Activated naive CD4-positive, alpha-beta T cell treated with Interleukin-2 at 50 U/mL for 16 hours (primary cell): ENCODE measurements around the gene MT1H.

Source experiments
- DNase-seq: peaks from one replicate; pipeline ENCODE4 v3.0.0-alpha.2; 2020

Gene MT1H

DNA sequence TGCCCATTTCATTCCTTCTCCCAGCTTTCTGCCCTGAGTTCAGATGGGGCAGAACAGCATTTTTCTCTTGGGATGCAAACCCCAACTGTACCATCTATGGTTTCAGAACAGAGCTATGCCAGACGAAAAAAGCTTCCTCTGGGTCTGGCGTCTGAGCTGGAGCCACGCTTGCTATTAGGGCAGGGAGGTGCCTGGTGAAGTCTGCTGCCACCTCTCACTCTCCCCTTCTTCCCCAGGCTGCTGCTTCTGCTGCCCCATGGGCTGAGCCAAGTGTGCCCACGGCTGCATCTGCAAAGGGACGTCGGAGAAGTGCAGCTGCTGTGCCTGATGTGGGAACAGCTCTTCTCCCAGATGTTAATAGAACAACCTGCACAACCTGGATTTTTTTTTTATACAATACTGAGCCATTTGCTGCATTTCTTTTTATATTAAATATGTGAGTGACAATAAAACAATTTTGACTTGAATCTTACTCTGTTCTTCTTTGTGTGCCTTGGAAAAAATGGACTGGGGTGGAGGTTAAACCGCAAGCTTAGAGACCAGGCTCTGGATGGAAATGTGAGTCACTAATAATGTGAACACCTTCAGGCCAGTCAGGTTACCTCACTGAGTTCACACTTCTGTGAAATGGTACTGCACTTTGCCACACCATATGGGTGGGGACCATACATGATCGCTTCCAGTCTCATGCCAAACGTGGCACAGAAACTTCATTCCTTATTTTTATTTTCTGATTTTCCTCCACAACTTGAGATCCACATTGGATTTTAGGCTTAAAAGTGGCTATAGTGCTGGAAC lies 32.8 kb upstream of the MT1H start:
- no peak for DNase-seq

DNA sequence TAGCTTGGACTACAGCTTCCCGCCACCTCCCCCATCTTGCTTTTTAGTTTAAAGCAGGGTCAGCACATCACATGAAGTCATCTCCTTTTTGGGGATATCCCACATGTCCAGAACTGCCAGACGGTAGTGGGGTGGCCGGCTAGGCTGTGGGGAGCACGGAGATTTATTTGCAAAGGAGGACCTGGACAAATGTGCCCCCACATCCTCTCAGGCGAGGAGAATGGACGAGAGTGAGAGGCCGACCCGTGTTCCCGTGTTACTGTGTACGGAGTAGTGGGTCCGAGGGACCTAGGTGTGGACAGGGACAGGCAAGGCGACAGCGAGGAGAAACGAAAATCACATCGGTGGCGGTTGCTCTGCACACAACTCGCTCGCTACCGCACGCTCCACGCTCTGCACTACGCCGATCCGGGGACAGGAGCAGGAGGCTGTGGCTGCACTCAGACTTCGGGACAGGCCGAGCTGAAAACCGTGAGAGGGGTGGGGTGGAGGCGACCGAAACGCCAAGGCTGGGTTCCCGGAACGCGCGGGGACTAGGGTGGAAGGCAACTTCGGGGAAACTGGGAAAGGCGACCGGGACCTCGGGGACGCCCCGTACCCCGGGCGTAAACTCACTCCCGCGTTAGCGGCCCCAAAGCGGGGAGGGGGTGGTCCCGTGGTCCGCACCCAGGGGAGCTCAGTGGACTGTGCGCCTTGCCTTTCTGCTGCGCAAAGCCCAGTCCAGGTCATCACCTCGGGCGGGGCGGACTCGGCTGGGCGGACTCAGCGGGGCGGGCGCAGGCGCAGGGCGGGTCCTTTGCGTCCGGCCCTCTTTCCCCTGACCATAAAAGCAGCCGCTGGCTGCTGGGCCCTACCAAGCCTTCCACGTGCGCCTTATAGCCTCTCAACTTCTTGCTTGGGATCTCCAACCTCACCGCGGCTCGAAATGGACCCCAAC lies 31.5 kb upstream of the MT1H start, which contains the start of gene MT1A:
Gene MT1A (plus strand): TSS at position 853 of the 937 bp plus-strand sequence. CDS start 73 bp downstream, at position 926.
- no peak for DNase-seq

DNA sequence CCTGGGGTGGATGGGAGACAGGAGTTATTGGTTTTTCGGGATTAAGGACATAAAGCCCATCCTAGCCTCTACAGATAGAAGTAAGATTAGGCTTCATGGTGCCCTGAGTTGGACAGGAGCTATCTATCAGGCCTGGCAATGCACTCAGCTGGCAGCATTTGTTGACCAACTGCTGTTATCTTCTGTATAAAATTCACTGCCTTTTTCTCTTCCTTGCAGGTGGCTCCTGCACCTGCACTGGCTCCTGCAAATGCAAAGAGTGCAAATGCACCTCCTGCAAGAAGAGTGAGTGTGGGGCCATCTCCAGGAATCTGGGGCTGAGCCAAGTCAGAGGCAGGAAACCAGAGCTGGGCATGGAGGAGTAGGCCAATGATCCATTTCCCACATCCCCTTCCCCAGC lies 30.6 kb upstream of the MT1H start:
- no peak for DNase-seq

DNA sequence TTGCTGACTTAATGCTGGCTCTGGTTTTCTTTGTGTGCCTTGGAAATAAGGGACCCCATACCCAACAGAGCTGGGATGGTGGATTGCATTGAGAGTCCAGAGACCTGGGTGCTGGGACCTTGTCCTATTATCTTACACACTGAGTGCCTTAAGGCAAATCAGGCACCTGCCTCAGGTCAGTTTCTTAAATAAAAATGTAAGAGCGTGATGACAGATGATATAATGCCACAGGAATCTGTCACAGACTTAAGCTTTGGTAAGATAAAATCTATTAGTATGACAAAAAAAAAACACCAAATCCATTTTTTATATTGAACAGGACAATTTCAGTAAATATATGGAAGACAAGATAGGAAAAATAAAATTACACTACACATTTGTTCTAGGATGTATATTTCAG lies 29.5 kb upstream of the MT1H start:
- no peak for DNase-seq

DNA sequence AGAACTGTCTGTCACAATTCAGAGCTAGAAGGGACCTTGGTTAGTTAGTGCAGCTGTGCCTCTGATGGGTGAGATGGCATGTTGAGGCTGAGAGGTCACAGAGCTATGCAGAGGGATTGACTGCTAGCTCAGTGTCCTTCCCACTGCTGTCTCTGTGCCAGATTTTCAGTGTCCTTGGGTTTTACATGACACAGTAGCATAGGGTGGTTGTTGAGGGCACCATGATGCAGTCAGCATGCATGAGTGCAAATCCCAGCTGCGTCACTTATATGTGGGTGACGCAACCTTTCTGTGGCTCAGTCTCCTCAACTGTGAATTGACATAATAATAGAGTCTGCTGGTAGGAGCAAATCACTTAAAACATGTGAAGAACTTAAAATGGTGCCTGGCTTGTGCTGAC lies 28.4 kb upstream of the MT1H start:
- DNase-seq = no peak

DNA sequence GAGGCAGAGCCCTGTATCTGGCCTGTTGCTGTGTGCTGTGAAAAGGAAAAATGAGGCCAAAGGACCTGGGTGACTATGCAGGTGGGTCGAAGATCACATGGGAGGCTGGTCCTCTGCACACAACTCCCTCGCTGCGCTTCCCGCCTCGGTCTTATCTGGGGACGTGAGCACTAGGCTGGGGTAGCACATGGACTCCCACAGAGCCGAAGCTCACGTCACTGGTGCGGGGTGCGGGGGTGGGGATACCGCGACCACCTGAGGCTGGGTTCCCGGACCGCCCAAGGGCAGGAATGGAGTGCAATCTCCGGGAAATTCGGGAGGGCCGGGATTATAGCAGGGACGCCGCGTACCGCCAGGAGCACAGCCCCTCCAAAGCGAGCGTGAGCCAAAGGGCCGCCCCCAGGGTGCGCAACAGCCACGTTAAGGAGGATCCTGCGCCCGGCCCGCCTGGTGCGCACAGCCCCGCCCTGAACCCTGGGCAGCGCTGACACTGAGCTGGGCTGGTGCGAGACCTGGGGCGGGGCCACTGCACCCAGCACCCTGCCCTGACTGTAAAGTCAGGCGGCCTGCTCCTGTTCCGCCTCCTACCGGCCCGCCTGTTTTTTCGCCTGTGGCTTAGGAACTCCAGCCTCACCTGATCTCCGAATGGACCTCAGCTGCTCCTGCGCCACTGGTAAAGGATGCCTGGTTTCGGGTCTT lies 26.4 kb upstream of the MT1H start:
- DNase-seq = peak; percentile 82

DNA sequence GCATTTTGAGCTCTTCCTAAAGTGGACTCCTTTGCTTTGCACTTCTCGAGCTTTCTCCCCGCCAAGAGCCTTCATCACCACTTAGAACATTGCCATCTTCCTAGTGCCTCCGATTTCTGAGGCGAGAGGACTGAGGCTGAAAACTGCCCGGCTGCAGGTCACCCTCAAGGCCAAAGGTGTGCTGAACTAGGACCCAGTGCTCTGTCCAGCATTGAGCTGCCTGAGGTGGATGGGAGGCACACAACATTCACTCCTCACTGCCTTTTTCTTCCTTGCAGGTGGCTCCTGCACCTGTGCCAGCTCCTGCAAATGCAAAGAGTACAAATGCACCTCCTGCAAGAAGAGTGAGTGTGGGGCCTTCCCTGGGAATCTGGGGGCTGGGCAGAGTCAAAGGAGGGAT lies 25.8 kb upstream of the MT1H start:
- DNase-seq = no peak

DNA sequence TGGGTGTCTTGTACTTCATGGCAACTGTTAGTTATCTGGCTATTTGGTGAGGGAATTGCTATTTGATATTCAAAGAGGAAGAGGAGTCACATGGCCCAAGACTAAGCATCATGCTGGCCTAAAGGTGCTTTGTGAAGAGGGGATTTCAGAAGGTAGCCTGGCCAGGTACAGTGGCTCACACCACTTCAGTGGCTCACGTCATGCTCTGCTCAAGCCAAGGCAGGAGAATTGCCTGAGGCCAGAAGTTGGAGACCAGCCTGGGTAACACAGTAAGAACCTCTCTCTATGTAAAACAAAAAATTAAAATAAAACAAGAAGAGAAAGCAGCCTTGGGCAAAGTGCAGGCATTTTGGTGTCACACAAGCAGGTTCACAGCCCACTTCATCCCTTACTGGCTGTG lies 24.3 kb upstream of the MT1H start:
- DNase-seq = no peak

DNA sequence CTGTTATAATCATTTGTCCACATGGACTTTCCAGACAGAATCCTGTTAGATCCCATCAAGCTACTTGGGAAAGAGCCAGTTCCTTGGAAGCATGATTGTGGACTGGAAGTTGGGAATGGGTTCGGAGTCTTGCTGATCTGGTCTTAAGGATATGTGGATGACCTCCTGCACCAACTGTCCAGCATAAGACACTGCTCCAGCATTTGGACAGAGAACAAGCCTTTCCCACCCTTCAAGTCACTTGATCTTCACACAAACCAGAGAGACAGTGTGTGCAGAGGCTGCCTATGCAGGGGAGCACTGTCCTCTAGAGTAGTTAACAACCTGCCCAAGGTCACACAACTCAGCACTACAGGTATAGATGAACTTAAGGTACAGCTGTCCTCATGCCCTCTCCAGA lies 23.8 kb upstream of the MT1H start:
- DNase-seq = no peak

DNA sequence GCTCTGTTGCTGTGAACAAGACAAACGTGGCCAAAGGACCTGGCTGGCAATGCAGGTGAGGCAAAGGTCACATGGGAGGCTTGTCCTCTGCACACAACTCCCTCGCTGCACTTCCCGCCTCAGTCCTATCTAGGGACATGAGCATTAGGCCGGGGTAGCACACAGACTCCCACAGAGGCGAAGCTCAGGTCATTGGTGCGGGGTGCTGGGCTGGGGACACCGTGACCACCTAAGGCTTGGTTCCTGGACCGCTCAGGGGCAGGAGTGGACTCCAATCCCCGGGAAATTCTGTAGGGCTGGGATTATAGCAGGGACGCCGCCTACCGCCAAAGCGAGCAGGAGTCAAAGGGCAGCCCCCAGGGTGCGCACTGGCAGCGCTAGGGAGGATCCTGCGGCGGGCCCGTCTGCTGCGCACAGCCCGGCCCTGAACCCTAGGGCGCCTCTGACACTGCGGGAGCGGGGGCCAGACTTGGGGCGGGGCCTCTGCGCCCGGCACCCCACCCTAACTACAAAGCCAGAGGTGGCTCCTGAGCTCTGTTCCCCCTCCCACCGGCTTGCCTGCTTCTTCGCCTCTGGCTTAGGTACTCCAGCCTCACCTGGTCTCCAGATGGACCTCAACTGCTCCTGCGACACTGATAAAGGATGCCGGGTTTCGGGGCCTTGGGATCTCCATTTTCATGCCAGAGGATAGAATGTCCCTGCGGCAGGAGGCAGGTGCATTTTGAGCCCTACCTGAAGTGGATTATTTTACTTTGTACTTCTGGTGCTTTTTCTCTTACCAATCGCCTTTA lies 21.8 kb upstream of the MT1H start:
- no peak for DNase-seq

DNA sequence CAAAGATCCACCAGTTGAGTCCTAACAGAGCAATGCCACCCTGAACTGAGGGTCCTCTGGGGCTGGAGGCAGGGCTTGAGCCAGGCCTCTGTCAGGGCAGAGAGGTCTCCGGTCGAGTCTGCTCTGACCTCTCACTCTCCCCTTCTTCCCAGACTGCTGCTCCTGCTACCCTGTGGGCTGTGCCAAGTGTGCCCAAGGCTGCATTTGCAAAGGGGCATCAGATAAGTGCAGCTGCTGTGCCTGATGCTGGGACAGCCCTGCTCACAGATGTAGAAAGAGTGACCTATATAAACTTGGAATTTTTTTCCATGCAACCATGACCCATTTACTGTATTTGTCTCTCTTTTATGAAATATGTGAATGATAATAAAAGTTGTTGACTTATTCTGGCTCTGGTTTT lies 20.3 kb upstream of the MT1H start:
- DNase-seq = no peak

DNA sequence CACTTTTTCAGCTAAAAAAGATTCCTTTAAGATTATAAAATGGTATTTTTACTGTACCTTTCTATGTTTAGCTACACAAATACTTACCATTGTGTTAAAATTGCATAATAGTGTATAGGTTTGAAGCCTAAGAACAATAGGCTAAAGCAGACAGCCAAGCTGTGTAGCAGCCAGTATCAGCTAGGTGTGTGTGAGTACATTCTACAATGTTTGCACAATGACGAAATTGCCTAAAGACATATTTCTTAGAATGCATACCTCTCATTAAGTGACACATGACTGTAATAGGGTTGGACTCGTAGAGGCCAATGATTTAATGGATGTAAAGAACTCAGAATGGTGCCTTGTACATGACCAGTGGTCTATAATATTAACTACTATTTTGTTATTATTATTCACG lies 19.8 kb upstream of the MT1H start:
- DNase-seq = no peak

DNA sequence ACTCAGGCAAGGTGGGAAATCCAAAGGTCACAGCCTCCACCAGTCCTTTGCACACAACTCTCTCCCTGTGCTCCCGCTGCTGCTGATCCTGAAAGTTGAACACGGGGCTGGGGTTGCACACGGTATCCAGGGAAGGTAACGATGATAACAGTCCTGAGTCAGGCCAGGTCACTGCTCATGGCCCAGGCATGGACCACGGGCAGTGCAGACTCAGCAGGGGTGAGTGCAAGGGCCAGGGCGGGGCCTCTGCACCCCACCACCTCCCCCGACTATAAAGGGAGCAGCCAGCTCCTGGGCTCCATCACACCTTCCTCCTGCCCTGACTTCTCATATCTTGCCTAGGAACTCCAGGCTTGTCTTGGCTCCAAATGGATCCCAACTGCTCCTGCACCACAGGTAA lies 18.0 kb upstream of the MT1H start, which contains the start of gene MT1B:
Gene MT1B (plus strand): TSS at position 301 of the 400 bp plus-strand sequence. CDS start 68 bp downstream, at position 369.
- no peak for DNase-seq

DNA sequence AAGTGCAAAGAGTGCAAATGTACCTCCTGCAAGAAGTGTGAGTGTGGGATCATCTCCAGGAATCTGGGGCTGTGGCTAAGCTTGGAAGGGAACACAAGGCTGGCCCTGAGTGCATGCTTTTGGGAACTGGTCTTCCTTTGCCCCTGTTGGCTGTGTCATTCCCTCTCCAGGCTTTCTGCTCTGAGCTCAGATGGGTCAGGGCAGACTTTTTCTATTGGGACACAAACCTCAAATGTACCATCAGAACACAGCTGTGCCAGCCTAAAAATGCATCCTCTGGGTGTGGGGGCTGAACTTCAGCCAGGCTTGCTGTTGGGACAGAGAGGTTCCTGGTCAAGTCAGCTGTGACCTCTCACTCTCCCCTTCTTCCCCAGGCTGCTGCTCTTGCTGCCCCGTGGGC lies 17.0 kb upstream of the MT1H start:
- DNase-seq = no peak

DNA sequence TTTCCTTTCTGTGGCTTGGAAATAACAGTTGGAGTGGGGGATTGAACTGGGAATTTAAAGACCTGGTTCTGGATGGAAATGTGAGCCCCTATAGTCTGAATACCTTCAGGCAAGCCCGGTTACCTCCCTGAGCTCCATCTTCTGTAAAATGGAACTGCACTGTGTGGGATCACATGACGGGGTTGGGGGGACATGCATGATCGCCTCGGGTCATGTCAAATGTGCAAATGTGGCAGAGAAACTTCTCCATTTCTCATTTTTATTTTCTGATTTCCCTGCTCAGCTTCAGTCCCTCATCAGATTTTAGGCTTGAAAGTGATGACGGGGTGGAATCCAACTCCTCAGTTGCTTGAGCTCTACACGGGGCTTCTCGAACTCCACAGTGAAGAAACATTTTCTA lies 16.4 kb upstream of the MT1H start:
- no peak for DNase-seq

DNA sequence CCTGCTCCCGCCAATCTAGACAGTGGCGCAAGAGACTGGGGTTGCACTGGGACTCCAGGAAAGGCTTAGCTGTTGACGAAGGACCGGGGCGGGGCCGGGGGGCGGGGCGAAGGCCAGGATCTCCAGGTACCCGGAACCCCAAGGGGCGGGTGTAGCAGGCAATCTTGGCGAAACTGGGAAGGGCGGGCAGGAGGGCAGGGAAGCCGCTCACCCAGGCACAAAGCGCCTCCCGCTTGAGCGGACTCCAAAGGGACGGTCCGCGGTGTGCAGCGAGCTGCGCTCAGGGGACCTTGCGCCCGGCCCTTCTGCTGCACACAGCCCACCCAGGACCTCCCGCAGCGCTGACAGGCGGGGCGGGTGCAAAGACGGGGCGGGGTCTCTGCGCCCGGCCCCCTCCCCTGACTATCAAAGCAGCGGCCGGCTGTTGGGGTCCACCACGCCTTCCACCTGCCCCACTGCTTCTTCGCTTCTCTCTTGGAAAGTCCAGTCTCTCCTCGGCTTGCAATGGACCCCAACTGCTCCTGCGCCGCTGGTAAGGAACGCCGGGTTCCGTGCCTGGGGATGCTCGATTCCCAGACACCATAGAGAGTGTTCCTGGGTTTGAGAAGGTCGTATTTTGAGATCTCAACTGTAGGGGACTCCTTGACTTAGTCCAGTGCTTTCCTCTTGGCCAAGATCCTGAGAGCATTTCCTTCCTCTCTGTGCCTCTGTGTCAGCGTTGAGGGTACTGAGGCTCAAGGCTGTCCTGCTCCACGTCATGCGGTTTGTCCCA lies 11.9 kb upstream of the MT1H start, which contains the start of gene MT1F:
Gene MT1F (plus strand): TSS at position 405 of the 772 bp plus-strand sequence. CDS start 100 bp downstream, at position 505.
- DNase-seq = peak; percentile 67

DNA sequence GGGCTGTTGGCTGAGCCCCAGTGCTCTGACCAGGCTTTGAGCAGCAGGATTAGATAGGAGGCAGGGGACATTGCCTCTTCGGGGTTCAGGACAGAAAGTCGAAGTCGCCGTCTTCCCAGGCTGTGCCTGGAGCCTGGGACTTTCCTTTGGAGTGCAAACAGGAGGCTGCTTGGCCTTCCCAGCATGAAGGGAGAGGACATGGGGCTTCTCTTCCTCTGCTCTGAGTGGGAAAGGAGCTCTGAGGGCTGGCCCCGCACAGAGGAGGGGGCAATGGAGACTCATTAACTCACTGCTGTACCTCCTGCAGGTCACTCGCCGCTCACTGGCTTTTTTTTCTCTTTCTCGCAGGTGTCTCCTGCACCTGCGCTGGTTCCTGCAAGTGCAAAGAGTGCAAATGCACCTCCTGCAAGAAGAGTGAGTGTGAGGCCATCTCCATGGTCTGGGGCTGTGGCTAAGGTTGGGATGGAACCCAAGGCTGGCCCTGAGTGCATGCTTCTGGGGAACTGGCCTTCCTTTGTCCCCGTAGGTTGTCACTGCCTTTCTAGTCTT lies 11.2 kb upstream of the MT1H start:
- no peak for DNase-seq

DNA sequence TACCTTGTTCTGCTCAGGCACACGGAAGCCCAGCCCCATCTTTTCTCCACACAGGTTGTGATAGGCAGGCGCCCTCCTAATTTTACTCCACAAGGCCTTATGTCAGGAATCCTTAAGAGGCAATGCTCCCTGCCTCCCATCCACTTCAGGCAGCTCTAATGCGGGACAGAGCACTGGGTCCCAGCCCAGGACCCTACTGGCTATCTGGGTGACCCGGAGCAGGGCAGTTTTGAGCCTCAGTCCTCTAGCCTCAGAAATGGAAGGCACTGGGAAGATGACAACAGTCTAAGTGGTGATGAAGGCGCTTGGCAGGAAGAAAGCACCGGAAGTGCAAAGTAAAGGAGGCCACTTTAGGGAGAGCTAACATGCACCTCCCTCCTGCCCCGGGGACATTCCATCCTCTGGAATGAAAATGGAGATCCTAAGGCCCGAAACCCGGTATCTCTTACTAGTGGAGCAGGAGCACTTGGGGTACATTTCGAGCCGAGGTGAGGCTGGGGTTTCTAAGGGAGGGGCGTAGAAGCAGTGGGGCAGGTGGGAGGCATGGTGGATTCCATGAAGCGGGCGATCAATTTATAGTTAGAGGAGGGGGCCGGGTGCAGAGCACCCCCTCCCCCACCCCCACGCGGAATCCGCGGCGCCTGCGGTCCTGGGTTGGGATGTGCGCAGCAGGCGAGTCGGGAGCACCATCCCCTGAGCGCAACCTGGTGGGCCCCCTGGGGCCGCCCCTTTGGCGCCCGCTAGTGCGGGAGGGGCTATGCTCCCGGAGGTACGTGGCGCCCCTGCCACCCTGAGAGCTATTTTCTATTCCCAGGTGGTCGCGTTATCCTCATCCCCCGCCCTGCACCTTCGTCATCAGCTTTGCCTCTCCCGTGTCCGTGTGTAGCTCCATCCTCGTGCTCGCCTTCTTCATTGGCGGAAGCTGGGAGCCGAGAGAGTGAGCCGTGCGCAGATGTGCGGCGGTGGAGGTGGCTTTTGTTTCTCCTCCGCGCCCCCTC lies 7.0 kb upstream of the MT1H start:
- DNase-seq = peak; percentile 40

DNA sequence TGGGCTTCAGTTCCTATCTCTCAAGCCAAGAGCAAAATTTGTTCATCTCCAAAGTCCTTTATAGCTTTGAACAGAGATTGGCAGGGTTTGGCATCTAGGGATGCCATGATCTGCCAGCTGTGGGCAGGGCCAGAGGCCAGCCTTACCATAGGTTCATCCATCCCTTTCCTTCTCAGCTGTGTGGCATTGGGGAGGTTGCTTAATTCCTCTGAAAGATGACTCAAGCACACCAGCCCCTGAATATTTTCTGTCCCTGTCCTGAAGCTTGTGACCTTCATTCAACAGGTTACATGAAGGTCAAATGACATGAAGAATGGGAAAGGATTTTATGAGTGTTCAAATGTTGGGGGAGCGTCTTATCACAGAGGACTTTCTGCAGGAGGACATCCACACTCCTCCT lies 5.1 kb upstream of the MT1H start:
- DNase-seq = no peak
